DMS53 treated with DMSO at 0.1 percent for 48 hours (cell line): ENCODE data around the gene NANS.

Experiments
- DNase-seq: peaks from one replicate; lab custom pipeline; 2025; ENCODE audit not compliant: unreplicated experiment; lab: John Stamatoyannopoulos, UW

NANS gene

GRCh38 chr9:98038958-98039357 is 17.6 kb upstream of the NANS start:
- no peak for DNase-seq

DNA sequence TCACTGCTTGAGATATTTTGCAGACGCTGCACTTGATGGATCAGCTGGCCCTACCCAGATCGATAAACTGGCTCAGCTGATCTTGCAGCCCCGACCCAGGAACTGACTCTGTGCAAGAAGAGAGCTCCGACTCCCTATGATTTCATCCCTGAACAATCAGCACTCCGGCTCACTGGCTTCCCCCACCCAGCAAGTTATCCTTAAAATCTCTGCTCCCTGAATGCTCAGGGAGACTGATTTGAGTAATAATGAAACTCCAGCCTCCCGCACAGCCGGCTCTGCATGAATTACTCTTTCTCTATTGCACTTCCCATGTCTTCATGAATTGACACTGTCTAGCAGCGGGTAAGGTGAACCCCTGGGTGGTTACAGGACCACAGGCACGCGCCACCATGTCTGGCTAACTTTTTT is 16.9 kb upstream of the NANS start:
- no peak for DNase-seq

GRCh38 chr9:98040212-98040611 is 16.3 kb upstream of the NANS start:
- peak; percentile 40 for DNase-seq

DNA sequence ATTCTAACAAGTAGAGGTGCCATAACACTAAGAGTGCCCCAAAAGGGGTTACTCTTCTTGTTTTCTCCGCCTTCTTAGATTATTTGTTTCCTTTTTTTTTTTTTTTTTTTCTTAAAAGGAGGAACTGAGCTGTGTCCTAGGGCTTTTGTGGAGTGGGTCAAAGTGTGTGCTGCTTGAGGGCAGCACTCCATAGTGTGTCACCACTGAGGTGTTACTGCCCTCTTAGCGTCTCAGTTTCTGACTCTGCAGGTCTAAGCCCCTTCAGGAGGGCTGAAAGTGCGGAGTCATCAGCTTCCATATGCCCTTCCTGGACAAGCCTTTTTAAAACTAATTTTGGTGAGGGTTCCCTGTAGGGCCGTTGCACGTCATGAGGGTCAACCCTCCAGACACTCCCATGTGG is 12.6 kb upstream of the NANS start:
- no peak for DNase-seq

DNA sequence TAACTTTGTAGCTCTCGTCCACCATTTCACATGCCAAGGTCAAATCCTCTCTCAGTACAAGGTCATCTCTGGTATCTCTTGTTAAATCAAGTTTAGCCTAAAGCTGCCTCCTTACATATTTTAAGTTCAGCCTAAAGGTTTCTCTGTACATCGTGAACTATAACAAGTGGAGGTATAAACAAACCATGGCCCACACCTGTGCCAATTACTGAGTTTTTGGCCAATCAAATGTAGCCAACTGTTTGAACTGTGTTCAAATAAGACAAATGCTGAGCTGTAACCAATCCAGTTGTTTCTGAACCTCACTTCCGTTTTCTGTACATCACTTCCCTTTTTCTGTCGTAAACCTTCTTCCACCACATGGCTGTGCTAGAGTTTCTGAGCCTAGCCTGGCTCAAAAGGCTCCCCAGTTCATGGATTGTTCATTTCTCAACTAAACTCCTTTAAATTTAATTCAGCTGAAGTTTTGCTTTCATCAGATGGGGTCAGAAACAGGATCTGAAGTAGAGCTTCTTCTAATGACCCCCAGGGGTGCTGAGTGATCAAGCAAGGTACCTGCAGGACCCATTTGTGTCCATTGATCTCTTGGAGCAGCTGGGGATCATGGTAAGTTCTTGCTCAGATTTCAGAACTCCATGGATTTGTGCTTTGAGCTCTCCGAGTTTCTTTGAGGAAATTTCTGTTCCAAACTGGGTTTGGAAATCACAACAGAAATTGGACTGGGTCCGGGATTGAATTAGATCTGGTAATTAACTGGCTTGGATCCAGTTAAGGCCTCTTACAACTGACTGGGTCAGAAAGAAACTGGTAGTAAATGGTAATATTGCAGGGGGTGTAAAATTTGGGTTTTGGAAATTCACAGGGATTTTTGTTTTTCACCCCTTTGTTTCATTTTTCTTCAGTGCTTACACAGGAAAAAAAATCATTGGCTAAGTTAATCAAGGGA is 11.0 kb upstream of the NANS start:
- no peak for DNase-seq

- no peak for DNase-seq
These were observed 10.4 kb upstream of the NANS start for GRCh38 chr9:98046180-98046543.

- no peak for DNase-seq
These were observed 9.5 kb upstream of the NANS start for GRCh38 chr9:98047002-98047401.

GRCh38 chr9:98049288-98050072 is 7.1 kb upstream of the NANS start:
- no peak for DNase-seq

GRCh38 chr9:98050351-98050750 is 6.2 kb upstream of the NANS start:
- DNase-seq, result no peak

DNA sequence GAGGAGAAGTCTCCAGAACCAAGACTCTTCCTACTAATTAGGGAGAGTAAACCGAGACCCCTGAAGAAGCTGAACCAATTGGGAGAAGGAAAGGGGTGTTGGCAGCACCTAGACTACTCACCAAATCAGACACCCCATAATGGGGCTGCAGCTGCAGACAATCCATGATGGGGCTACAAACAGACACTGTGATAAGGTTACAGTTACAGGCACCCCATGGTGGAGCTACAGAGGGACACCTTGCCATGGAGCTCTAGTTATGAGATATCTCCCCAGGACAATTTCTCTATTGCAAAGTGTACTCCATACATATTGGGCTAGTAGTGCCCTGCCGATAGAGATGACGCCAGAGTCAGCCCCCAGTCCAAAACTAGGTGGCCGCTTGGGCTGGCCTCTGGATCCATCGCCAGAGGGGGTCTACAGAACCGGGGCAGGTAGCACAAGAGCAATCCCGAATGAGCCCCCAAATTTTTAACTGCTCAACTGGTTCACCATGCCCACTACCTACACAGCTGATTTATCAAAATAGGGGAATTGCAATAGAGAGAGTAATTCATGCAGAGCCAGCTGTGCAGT is 2.1 kb upstream of the NANS start:
- DNase-seq, result no peak

- no peak for DNase-seq
These were observed 737 bp downstream of the NANS start for GRCh38 chr9:98057138-98057799.

- DNase-seq, result no peak
These were observed 5.6 kb downstream of the NANS start for GRCh38 chr9:98062161-98062560.

DNA sequence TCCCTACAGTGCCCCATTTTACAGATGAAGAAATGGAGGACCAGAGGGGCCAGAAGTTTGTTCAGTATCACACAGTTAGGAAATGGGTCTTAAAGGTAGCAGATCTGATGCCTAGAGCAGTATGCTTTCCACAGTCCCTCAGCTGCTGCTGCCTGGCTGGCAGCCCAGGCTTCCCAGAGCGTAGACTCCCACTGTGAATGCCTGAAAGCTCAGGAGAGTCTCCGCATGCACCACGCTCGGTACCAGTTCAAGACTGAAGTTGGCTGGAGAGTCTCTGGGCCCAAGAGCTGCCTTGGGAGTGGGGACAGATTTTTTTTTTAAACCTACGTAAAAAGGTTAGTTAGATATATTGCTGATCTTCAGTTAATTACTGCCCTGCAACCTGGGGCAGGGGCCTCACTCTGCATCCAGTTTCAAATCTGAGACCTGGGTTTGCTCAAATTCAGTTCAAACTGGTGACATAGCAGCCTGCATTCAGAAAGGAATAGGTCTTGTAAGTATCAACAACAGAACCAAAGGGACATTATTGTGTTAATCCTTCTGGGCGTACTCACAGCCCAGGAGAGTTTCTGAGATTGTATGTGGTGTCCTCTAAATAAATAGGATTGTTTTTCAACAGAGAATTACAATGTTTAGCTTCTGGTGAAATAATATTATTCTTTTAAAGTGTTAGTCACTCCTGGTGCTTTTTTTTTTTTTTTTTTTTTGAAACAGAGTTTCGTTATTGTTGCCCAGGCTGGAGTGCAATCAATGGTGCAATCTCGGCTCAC is 8.3 kb downstream of the NANS start:
- DNase-seq, result no peak

DNA sequence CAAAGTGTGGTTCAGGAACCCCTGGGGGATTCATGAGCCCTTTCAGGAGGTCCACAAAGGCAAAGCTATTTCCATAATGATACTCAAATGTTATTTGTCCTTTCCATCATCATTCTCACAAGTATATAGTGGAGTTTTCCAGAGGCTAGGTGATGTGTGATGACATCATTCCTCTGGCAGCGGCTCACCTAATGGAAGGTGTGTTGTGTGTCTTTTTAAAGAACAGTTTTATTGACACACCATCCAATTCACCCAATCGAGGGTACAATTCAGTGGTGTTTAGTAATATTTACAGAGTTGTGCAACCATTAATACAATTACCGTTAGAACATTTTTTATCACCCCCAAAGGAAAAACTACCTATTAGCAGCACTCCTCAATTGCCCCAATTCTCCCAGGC is 9.7 kb downstream of the NANS start:
- no peak for DNase-seq

DNA sequence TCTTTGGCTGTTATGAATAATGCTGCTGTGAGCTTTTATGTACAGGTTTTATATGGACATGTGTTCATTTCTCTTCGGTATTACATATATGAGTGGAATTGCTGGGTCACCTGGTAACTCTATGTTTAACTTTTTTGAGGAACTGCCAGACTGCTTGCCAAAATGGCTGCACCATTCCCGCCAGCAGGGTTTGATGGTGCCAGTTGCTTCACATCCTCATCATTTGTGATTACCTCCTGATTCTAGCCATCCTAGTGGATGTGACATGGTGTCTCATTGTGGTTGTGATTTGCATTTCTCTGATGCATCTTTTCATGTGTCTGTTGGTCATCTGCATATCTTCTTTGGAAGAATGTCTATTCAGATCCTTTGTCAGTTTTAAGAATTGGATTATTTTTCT is 10.7 kb downstream of the NANS start:
- DNase-seq, result no peak

GRCh38 chr9:98069551-98069950 is 13.0 kb downstream of the NANS start:
- DNase-seq, result no peak

DNA sequence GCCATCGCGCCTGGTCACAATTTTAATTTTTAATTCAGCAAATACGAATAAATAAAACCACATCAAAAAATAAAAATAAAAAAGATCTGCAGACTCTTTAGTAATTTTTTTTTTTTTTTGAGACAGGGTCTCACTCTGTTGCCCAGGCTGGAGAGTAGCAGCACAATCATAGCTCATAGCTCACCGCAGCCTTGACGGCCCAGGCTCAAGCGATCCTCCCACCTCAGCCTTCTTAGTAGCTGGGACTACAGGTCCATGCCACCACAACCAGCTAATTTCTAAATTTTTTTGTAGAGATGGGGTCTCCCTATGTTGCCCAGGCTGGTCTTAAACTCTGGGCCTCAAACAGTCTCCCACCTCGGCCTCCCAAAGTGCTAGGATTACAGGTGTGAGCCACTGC is 14.2 kb downstream of the NANS start:
- DNase-seq, result no peak

DNA sequence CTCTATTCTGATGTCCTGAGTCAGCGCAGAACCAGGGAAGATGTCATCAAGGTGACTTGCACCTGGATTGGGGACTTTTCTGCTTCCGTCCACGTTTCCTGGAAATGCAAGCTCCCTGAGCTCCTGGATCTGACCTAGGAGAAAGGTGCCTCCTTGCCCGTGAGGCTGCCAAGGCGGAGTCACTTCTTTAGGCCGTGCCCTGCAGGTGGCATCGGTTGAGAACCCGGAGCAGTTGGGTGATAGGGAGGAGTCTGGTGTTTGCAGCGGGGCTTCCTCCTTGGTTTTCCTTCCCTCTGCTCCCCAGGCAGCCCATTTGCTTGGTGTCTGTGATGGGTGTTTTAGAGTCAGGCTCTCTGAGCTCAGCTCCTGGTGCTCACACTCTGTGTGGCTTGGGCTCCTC is 15.2 kb downstream of the NANS start:
- no peak for DNase-seq

GRCh38 chr9:98074115-98074990 is 17.8 kb downstream of the NANS start:
- peak; percentile 4 for DNase-seq
